AG04449 (cell line): ENCODE measurements around the gene BBX.

ENCODE experiments used
- CTCF ChIA-PET: fragments of 350-600 bp; formaldehyde crosslinking; extraction: SDS; loops from one replicate; lab custom pipeline; 2021; ENCODE audit warnings: antibody characterized with exemption; lab: Yijun Ruan, JAX
- POLR2A ChIA-PET: fragments of 400-600, 350-600 bp; formaldehyde crosslinking; extraction: SDS; loops from one replicate; lab custom pipeline; 2020; ENCODE audit warnings: antibody characterized with exemption, inconsistent platforms; lab: Yijun Ruan, JAX
- DNase-seq: peaks from one replicate; pipeline ENCODE4 v3.0.0-alpha.2; 2010; ENCODE audit warnings: low read depth, low spot score
- H3K4me3 ChIP-seq: 2 replicates; pipeline ENCODE4 v1.5.1; 2011; ENCODE audit warnings: low read depth, mild to moderate bottlenecking, control low read depth, low read length
- TF ChIP-seq, protein P1 (sequence below): IDR thresholded peaks from one replicate; pipeline ENCODE4 v1.5.1; 2011; ENCODE audit warnings: mild to moderate bottlenecking, moderate library complexity, low read length, control low read depth, inconsistent platforms; ENCODE audit not compliant: insufficient read depth; ENCODE audit errors: missing control alignments

Gene BBX

DNA sequence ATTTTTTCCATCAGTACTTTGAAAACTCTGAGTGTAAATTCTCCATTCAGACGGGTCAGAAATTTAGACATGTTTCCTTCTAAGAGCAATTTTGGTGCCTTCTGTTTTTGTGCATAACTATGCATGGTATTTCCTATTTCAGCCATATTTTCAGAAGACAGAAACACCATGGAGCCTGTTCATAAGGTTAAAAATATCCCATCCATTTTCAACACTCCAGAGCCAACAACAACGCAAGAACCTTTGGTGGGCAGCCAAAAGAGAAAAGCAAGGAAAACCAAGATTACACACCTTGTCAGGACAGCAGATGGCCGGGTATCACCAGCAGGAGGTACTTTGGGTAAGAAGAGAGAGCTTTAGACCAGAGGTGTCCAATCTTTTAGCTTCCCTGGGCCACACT is 275.6 kb downstream of the BBX start:
- CTCF ChIA-PET: interaction anchor here (0.7 kb wide), 1 partner anchor 236 kb away, joined by 3 read pairs; no protein-coding TSS in a partner anchor
- no peak overlapping the region for H3K4me3 ChIP-seq
- DNase-seq: peak; percentile 31
- TF ChIP-seq, protein P1, sequence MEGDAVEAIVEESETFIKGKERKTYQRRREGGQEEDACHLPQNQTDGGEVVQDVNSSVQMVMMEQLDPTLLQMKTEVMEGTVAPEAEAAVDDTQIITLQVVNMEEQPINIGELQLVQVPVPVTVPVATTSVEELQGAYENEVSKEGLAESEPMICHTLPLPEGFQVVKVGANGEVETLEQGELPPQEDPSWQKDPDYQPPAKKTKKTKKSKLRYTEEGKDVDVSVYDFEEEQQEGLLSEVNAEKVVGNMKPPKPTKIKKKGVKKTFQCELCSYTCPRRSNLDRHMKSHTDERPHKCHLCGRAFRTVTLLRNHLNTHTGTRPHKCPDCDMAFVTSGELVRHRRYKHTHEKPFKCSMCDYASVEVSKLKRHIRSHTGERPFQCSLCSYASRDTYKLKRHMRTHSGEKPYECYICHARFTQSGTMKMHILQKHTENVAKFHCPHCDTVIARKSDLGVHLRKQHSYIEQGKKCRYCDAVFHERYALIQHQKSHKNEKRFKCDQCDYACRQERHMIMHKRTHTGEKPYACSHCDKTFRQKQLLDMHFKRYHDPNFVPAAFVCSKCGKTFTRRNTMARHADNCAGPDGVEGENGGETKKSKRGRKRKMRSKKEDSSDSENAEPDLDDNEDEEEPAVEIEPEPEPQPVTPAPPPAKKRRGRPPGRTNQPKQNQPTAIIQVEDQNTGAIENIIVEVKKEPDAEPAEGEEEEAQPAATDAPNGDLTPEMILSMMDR: no peak
- POLR2A ChIA-PET: no interaction called here

DNA sequence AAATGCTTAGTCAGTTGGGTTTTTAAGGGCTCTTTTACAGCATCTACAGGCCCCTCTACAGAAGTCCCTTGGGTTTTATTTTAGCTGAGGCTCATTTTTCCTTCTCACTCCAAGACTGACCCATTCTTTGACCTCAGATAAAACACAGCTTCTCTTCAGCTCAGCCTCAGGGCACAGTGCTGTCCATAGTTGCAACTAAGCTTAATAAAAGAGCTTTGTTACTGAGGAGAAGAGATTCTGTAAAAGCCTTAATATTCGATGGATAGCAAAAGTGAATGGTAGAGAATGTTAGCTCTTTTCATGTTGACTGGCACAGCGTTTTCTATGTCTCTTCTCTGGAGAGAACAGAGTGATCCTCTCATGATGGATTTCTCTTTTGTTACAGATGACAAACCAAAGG is 277.9 kb downstream of the BBX start:
- H3K4me3 ChIP-seq: no peak overlapping the region
- DNase-seq: no peak
- TF ChIP-seq, protein P1: no peak
- POLR2A ChIA-PET: no interaction called here
- CTCF ChIA-PET: no interaction called here

DNA sequence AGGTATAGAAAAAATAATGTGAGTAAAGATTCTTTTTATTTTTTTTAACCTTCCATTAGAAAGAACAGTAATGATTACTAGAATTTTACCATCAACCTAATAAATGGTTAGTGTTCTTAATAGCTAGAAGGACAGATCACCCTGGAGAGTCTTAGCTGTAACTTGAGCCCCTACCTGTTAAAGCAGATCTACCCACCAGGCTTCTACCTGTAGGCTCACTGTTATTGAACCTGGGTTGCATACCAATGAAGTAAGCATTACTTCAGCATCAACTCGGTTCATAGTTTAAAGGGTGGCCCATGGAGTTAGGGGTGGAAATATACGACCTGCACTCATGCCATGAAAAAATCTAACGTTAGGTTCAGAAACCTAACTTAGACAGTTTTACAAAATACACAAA is 280.4 kb downstream of the BBX start:
- TF ChIP-seq, protein P1: no peak
- POLR2A ChIA-PET: no interaction called here
- DNase-seq: no peak
- CTCF ChIA-PET: no interaction called here
- no peak overlapping the region for H3K4me3 ChIP-seq

DNA sequence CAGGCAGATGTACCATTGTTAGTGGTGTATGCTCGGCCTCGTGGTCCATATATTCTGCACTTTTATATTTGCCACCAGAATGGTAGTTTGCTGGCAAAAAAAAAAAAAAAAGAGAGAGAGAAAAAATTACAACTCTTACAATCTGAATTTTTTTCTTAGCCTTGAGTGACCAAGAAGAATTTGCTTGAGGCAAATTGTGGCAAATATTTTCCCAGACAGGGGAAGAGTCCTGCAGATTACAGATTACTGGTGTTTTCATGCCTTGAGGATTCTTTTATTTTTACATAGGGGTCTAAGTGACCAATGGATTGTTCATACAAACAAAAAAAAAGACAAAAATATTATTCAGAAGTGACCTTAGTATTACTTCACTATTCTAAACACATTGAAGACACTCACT is 283.3 kb downstream of the BBX start:
- ChIA-PET POLR2A (no interaction called here), CTCF (interaction anchor here (1.2 kb wide), 1 partner anchor 122 kb away, joined by 3 read pairs; no protein-coding TSS in a partner anchor)
- H3K4me3 ChIP-seq: no peak overlapping the region
- no peak for DNase-seq
- TF ChIP-seq, protein P1: no peak

DNA sequence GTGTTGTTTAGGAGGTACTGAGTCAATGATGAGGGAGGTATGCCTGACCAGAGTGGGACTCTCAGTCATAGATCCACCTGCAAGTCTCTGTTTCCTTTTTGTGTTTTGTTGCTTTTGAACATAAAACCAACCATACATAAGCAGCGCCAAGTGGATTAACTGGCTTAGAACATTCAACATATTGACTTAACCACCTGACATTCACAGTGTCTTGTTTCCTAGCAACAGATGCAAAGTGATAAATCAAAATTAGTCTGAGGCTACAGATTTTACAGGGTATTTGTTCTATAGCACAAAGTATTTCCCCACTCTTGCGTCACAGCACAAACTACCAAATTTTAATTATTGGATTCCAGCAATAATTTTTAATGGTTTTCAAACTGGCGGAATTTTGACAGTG is 283.8 kb downstream of the BBX start:
- TF ChIP-seq, protein P1: no peak
- ChIA-PET CTCF (interaction anchor here (1.2 kb wide), 1 partner anchor 121 kb away, joined by 3 read pairs; no protein-coding TSS in a partner anchor), POLR2A (no interaction called here)
- no peak for DNase-seq
- H3K4me3 ChIP-seq: no peak overlapping the region

DNA sequence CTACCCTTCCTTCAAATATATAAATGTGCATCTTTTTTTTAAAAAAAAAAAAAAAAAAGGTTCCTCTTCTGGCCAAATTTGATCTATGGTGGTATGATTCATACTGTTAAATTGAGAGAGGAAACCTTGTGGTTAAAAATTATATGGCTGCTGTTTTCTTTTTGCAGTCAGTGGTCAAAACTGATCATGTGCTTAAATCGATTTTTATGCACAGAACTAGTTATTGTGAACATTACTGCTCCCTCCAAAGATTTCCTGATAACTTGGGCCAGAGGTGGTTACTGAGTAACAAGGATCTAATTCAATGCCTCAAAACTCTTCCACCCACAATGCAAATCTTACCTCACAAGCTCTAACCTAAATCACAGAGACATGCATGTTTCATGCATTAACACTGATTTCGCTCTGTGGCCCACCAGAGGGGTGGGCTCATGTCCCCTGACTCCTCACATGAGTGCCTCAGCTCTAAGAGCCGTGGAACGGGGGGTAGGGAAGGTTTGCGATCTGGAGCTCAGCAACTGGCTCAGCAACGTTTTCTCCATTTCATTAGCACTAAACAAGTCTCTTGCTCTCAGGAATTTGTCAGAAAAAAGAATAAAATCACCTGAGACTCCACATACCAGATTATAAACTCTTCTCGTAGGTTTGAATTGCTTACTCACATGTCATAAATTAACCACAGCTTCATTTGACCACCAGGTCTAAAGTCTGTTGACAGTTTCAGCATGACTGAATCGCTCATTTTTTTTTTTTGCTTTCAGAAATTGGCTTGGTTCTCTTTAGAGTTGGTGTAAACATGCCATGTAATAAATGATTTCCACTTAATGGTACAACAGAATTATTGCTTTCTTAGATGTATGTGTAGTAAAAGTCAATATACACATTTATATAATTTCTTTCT is 287.7 kb downstream of the BBX start:
- no peak overlapping the region for H3K4me3 ChIP-seq

More for the DNA sequence above, 287.7 kb downstream of the BBX start:
- ChIA-PET CTCF (interaction anchor here (0.9 to 2.1 kb wide), 2 partner anchors 23 to 35 kb away, joined by 3 to 7 read pairs; no protein-coding TSS in a partner anchor), POLR2A (no interaction called here)
- no peak for DNase-seq
- TF ChIP-seq, protein P1: no peak
